ENCODE data around the gene CHD3. TPM values are rescaled to one million over a fixed set of nuclear protein-coding genes. Genes with fewer than 3 reads are reported as not detected.

Gene CHD3
- total RNA-seq, 1 donor from 2014 or later = 93.0 TPM

DNA sequence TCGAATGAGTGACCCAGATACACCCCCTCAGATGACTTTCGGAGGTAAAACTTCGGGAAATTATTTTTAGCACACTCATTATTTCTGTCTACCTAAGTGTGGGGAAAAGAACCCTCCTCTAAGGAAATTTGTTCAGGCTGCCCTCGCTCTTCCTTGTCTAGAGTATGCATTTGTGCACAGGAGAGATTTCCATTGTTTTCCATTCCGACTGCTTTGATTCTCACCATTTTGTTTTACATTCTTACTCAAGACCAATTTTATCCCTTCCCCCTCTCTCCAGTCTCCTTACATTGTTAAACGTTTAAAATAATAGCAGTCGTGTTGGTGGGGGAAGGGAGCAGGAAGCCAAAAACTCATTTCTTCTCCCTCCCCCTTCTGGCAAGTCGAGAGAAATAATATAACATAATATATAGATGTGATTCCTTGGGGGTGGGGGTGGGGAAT lies 1.5 kb upstream of the CHD3 start:
- intact Hi-C loops (cut with DNase I) = no loop called here
- DNase-seq (no peak), ATAC-seq (no peak)
- Histone ChIP-seq H3K36me3 (peaks cover 20% of the 10 kb centered on the region), H3K9me3 (no peaks in the 10 kb centered on the region), H3K27me3 (no peaks in the 10 kb centered on the region), H3K4me1 (peaks cover 51% of the 10 kb centered on the region), H3K27ac (peak overlapping the region; percentile 90), H3K4me3 (peak overlapping the region; percentile 88)
- TF ChIP-seq CTCF (IDR thresholded peaks at IDR 0.05) = no peak

DNA sequence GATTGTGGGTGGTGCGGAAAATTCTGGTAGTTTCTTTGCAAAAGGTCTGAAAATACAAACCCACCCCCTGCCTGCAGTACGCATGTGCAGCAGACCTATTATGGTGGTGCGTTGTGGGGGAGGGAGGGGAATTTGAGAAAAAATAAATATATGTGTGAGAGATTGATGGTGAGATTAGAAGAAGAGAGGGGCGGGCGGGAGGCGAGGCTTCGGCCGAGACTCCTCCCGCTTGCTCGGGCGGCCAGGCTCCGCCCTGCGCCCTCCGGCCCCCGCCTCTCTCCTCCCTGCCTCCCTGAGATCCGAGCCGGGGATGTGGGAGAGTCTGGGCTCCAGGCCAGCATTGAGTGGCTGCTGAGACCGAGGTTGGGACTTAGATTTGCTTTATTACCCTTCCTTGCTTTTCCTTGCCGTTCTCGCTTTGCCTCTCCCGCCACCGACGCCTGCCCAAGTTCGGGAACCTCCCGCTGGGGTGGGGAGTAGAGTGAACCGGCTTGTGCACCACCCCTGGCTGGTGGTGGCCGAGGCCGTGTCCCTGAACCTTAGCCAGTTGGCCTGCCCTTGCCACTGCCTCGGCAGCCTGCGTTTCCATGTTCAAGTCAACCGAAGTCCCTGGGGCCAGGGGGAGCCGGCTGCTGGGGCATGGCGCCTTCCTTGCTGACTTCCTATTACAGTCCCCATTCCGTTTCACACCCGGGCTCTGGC lies 956 bp upstream of the CHD3 start:
- no peak for TF ChIP-seq CTCF (IDR thresholded peaks at IDR 0.05)
- H3K36me3 ChIP-seq = peaks cover 25% of the 10 kb centered on the region
- peak; percentile 95 for DNase-seq
- H3K27ac ChIP-seq = peak overlapping the region; percentile 90
- ATAC-seq = peak; percentile 89
- no peaks in the 10 kb centered on the region for H3K27me3 ChIP-seq
- H3K4me1 ChIP-seq = peaks cover 47% of the 10 kb centered on the region
- no peaks in the 10 kb centered on the region for H3K9me3 ChIP-seq
- H3K4me3 ChIP-seq = peak overlapping the region; percentile 88
- intact Hi-C loops (cut with DNase I) = no loop called here

- no peaks in the 10 kb centered on the region for H3K9me3 ChIP-seq
- DNase-seq = peak; percentile 99
- no peak overlapping the region for H3K4me3 ChIP-seq
- ATAC-seq = peak; percentile 77
- H3K4me1 ChIP-seq = peaks cover 36% of the 10 kb centered on the region
- H3K36me3 ChIP-seq = peaks cover 43% of the 10 kb centered on the region
- H3K27me3 ChIP-seq = no peaks in the 10 kb centered on the region
- intact Hi-C loops (cut with DNase I) = no loop called here
- TF ChIP-seq CTCF (IDR thresholded peaks at IDR 0.05) = peak; percentile 57
- peak overlapping the region; percentile 90 for H3K27ac ChIP-seq
Measured at GRCh38 chr17:7889166-7889955, 772 bp downstream of the CHD3 start.

- Histone ChIP-seq H3K4me3 (no peak overlapping the region), H3K4me1 (peaks cover 17% of the 10 kb centered on the region), H3K9me3 (no peaks in the 10 kb centered on the region), H3K27ac (no peak overlapping the region), H3K36me3 (peaks cover 80% of the 10 kb centered on the region), H3K27me3 (no peaks in the 10 kb centered on the region)
- ATAC-seq (no peak), DNase-seq (peak; percentile 21)
- intact Hi-C loops (cut with DNase I) = no loop called here
- no peak for TF ChIP-seq CTCF (IDR thresholded peaks at IDR 0.05)
Measured at GRCh38 chr17:7893187-7893880, 4.7 kb downstream of the CHD3 start.

DNA sequence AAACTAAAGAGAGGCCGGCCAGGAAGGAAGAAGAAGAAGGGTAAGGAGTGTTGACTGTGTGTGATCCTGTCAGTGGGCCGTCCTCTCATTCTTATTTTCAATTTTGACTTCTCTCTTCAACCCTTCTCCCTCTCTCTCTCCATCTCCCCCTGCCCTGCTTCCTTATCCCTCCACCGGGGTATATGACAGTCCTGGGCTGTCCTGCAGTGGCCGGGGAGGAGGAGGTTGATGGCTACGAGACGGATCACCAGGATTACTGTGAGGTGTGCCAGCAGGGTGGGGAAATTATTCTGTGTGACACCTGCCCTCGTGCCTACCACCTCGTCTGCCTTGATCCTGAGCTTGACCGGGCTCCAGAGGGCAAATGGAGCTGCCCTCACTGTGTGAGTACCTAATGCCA lies 5.6 kb downstream of the CHD3 start:
- peaks cover 88% of the 10 kb centered on the region for H3K36me3 ChIP-seq
- H3K27me3 ChIP-seq = no peaks in the 10 kb centered on the region
- peaks cover 8% of the 10 kb centered on the region for H3K4me1 ChIP-seq
- H3K9me3 ChIP-seq = no peaks in the 10 kb centered on the region
- no peak overlapping the region for H3K27ac ChIP-seq
- ATAC-seq (no peak), DNase-seq (peak; percentile 31)
- intact Hi-C loops (cut with DNase I) = no loop called here
- no peak overlapping the region for H3K4me3 ChIP-seq
- TF ChIP-seq CTCF (IDR thresholded peaks at IDR 0.05) = no peak

Measured in upper lobe of right lung (tissue), 1 donor.